ENCODE results near the gene HDGF.

Gene HDGF

DNA sequence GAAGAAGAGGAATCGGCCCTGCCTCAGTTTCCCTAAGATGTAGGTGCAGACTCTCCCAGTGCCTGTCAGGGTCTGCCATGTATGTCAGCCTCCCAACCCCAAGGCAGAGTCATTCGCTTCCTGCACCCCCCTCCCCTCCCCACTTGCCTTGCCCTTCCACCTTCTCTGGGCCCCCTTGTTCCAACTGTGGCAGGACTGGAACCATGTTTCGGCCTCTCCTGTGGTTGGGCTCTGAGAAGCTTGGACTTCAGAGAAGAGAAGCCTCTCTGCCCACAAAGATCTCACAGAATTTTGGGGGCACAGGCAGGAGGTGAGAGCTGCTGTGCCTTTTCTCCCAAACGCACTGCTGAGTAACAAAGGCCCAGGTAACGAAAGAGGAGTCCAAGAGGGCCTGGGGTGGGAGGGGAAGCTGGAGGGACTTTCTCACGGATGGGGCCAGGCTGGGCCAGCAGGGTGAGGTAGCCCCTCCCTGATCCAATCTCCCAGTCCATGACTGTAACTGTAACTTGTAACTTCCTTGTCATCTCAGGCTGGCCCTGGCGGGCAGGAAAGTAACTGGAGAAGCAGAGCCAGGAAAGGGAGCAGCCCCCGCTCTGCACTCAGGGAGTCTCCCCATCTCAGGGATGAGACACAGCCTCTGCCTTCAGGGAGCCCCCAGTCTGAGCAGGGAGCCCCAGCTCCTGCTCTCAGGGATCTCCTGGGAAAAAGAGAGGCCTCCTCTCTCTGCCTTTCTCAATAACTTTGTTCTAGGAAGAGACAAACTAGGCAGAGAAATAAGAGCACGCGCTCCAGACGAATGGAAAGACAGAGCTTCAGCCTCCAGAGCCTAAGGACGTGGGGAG, 57.4 kb downstream of the HDGF start:
- no peak for DNase-seq

- peak; percentile 57 for DNase-seq
Measured at GRCh38 chr1:156692925-156693847, 58.3 kb downstream of the HDGF start.

DNA sequence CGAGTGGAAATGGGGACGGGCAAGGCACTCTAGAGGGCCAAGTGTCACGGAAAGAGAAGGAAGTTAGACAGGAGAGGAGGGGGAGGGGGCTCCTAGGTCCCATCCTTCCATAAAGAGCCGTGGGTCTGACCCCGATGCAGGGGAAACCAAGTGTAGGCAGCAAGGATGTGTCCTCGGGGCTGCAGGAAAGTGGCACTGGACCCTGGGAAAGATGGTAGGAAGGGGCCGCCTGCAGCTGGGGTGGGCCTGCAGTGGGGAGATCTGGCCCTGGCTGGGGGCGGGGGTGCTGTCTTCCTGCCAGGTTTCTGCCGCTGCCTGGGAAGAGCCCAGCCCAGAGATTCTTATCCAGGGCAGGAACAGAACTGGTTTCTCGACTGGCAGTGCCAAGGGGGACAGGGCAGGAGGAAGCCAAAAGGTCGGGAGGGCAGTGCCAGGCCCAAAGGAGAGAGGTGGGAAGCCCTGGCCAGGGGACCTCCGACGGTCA, 59.0 kb downstream of the HDGF start:
- no peak for DNase-seq
